ENCODE results near the gene ERP27. TPM values are rescaled to one million over a fixed set of nuclear protein-coding genes. Genes with fewer than 3 reads are reported as not detected.

ERP27 gene
- total RNA-seq, 2 donors from 2014 or later = 2.4 TPM; not detected in 1

DNA sequence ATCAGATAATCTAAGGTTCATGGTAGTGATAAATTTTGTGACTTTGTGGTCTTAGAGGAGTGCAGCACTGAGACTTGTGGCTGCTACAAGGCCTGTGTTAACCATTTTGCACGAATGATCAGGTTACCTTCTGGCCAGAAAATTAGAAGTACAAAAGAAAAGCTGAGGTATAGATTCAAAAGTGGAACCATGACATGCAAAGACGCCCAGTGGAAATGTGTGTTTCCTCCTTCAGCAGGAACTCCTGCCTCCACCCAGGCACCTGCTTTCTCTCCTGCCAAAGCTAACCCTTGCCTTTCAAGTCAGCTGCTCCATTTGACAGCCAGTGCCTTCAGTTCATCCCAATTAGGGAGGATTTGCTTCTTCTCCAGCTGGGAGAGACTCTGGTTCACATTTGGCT, 44.7 kb upstream of the ERP27 start:
- Histone ChIP-seq H3K4me3 (no peak overlapping the region), H3K9me3 (no peaks in the 10 kb centered on the region), H3K27me3 (replicated peaks; ENCODE audit: insufficient read depth) (no peaks in the 10 kb centered on the region), H3K36me3 (no peaks in the 10 kb centered on the region), H3K27ac (no peak overlapping the region), H3K4me1 (ENCODE audit: control insufficient read depth in 1 of 2, low read depth in 2 of 2) (no peaks in the 10 kb centered on the region)
- ATAC-seq (ENCODE audit: insufficient number of reproducible peaks, low FRiP score, low read depth) (no peak), DNase-seq (ENCODE audit: low spot score) (no peak)
- TF ChIP-seq, protein P1, sequence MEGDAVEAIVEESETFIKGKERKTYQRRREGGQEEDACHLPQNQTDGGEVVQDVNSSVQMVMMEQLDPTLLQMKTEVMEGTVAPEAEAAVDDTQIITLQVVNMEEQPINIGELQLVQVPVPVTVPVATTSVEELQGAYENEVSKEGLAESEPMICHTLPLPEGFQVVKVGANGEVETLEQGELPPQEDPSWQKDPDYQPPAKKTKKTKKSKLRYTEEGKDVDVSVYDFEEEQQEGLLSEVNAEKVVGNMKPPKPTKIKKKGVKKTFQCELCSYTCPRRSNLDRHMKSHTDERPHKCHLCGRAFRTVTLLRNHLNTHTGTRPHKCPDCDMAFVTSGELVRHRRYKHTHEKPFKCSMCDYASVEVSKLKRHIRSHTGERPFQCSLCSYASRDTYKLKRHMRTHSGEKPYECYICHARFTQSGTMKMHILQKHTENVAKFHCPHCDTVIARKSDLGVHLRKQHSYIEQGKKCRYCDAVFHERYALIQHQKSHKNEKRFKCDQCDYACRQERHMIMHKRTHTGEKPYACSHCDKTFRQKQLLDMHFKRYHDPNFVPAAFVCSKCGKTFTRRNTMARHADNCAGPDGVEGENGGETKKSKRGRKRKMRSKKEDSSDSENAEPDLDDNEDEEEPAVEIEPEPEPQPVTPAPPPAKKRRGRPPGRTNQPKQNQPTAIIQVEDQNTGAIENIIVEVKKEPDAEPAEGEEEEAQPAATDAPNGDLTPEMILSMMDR (IDR thresholded peaks at IDR 0.05) = no peak

GRCh38 chr12:14982562-14982961, 44.2 kb upstream of the ERP27 start:
- no peaks in the 10 kb centered on the region for H3K27me3 ChIP-seq (replicated peaks; ENCODE audit: insufficient read depth)
- no peak overlapping the region for H3K27ac ChIP-seq
- DNase-seq (ENCODE audit: low spot score) (no peak), ATAC-seq (ENCODE audit: insufficient number of reproducible peaks, low FRiP score, low read depth) (no peak)
- TF ChIP-seq, protein P1 (IDR thresholded peaks at IDR 0.05) = no peak
- H3K9me3 ChIP-seq = no peaks in the 10 kb centered on the region
- H3K36me3 ChIP-seq = no peaks in the 10 kb centered on the region
- H3K4me3 ChIP-seq = no peak overlapping the region
- H3K4me1 ChIP-seq (ENCODE audit: control insufficient read depth in 1 of 2, low read depth in 2 of 2) = no peaks in the 10 kb centered on the region

DNA sequence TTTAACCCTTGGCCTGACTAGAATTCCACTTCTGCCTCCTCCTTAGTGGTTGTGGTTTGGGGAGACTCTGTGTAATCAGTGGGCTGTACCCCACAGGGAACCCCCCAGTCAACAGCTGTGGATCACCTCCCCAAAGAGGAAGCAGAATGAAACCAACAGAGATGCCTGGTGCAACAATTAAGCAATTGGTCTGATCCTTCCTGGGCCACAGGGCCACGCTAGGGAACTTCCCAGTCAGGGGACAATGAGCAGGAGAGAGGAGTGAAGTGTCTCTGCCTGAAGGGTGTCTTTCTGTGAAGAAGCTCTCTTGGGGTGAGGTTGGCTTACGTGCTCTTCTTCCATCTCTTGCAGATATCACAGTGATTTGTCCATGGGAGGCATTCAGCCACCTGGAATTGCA, 42.7 kb upstream of the ERP27 start:
- TF ChIP-seq, protein P1 (IDR thresholded peaks at IDR 0.05) = no peak
- no peak for ATAC-seq (ENCODE audit: insufficient number of reproducible peaks, low FRiP score, low read depth)
- Histone ChIP-seq H3K36me3 (no peaks in the 10 kb centered on the region), H3K9me3 (no peaks in the 10 kb centered on the region), H3K27me3 (replicated peaks; ENCODE audit: insufficient read depth) (no peaks in the 10 kb centered on the region), H3K4me3 (no peak overlapping the region), H3K27ac (no peak overlapping the region), H3K4me1 (ENCODE audit: control insufficient read depth in 1 of 2, low read depth in 2 of 2) (no peaks in the 10 kb centered on the region)
- no peak for DNase-seq (ENCODE audit: low spot score)

GRCh38 chr12:14979468-14979867, 41.1 kb upstream of the ERP27 start:
- ATAC-seq (ENCODE audit: insufficient number of reproducible peaks, low FRiP score, low read depth) (no peak), DNase-seq (ENCODE audit: low spot score) (no peak)
- H3K27me3 ChIP-seq (replicated peaks; ENCODE audit: insufficient read depth) = no peaks in the 10 kb centered on the region
- H3K4me1 ChIP-seq (ENCODE audit: control insufficient read depth in 1 of 2, low read depth in 2 of 2) = no peaks in the 10 kb centered on the region
- no peak overlapping the region for H3K4me3 ChIP-seq
- TF ChIP-seq, protein P1 (IDR thresholded peaks at IDR 0.05) = no peak
- H3K27ac ChIP-seq = no peak overlapping the region
- no peaks in the 10 kb centered on the region for H3K9me3 ChIP-seq
- no peaks in the 10 kb centered on the region for H3K36me3 ChIP-seq

GRCh38 chr12:14976658-14977057, 38.3 kb upstream of the ERP27 start:
- no peak for ATAC-seq (ENCODE audit: insufficient number of reproducible peaks, low FRiP score, low read depth)
- no peak overlapping the region for H3K27ac ChIP-seq

More at GRCh38 chr12:14976658-14977057, 38.3 kb upstream of the ERP27 start:
- TF ChIP-seq, protein P1 (IDR thresholded peaks at IDR 0.05) = no peak
- no peaks in the 10 kb centered on the region for H3K27me3 ChIP-seq (replicated peaks; ENCODE audit: insufficient read depth)
- no peaks in the 10 kb centered on the region for H3K36me3 ChIP-seq
- no peak for DNase-seq (ENCODE audit: low spot score)
- H3K4me3 ChIP-seq = no peak overlapping the region
- H3K9me3 ChIP-seq = no peaks in the 10 kb centered on the region
- no peaks in the 10 kb centered on the region for H3K4me1 ChIP-seq (ENCODE audit: control insufficient read depth in 1 of 2, low read depth in 2 of 2)
